ENCODE results near the gene GLRX5.
A peak's percentile ranks its signal among the peaks of the same experiment; 100 is the strongest.

The GLRX5 gene

DNA sequence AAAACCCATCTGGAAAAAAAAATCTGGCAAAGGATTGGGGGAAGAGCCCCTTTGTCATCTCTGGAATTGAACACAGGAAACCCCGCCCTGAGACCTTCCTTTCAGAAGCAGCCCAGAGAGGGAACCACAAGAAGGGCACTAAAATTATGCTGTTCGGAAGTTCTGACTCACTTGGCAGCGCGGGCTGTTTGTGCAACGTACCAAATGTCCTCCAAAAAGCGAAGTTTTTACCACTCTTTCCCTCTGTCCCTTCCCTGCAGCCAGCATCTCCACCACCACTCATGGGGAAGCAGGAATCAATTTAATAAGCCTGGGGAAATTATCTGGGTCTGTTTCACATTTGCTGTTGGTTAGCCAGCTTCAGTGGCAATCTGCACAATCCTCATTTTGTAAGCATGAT is 15.2 kb upstream of the GLRX5 start:
- DNase-seq: no peak

DNA sequence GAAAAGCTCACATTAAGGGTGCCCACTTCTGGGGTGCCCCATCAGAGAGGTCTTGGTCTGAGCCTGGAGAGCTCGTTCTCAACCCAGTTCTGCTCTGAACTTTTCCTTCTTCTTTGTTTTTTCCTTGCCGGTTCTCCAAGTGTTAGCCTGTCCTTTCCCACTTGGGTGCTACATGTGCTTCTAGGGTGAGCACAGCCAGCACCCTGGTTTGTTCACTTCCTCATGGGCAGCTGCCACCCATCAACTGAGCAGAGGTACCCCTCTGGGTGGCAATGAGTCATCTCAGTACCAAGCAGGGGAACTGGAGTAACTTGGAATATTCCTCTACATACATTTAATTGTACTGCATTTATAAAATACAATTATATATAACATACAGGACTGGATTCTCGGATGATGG is 14.5 kb upstream of the GLRX5 start:
- no peak for DNase-seq

DNA sequence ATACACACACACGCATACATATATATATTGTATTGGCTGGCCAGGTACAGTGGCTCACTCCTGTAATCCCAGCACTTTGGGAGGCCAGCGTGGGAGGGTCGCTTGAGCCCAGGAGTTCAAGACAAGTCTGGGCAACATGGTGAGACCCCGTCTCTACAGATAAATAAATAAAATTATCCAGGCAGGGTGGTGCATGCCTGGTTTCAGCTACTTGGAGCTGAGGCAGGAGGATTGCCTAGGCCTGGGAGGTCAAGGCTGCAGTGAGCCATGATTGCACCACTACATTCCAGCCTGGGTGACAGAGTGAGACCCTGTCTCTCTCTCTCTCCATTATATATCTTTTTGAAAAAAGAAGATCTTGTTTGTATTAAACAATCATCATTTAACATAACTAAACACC is 13.8 kb upstream of the GLRX5 start:
- no peak for DNase-seq

DNA sequence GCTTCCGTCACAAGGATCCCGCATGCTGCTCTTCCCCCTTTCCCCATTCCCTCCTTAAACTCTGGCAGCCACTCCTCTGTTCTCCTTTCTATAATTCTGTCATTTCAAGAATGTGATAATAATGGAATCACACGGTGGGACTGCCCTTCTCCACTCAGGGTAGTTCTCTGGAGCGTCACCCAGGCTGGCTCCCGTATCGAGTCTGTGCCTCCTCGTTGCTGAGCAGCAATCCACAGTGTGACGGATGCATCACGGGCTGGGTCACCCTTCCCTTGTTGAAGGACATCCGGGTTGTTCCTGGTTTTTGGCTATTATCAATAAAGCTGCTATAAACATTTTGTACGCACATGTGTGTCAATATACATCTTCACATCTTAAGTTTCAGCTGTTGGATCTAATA is 12.7 kb upstream of the GLRX5 start:
- DNase-seq: no peak

GRCh38 chr14:95522556-95522955 is 12.3 kb upstream of the GLRX5 start:
- DNase-seq: no peak

GRCh38 chr14:95523051-95523814 is 11.6 kb upstream of the GLRX5 start:
- DNase-seq: no peak

DNA sequence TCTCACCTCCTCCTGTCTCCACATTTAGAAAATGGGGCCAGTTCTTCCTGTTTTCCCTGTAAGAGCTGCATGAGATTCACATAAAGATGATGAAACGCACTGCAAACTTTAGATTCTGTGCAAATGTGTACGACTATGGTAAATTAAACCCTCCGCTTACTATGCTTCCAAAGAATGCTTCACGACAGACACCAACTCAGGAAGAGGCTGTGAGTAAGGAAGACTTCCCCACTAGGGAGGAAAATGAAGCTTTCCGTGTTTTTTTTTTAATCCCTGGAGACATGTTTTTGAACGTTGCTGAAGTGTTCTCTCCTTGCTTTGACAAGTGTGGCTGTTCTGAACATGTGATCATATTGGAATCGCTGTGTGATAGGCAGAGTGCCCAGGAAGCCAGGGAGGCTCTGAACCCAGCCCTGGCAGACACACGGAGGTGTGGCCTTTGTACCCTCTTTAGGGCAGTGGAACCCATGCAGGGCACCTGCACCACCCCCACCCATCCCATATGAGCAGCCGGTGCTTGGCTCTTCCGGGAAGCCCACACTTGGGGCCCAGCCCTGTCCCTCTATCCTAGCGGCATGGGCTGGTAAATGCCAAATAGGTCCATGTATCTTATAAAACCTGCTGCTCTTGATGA is 10.9 kb upstream of the GLRX5 start:
- no peak for DNase-seq

- no peak for DNase-seq
These were observed 9.9 kb upstream of the GLRX5 start for GRCh38 chr14:95524706-95525512.

DNA sequence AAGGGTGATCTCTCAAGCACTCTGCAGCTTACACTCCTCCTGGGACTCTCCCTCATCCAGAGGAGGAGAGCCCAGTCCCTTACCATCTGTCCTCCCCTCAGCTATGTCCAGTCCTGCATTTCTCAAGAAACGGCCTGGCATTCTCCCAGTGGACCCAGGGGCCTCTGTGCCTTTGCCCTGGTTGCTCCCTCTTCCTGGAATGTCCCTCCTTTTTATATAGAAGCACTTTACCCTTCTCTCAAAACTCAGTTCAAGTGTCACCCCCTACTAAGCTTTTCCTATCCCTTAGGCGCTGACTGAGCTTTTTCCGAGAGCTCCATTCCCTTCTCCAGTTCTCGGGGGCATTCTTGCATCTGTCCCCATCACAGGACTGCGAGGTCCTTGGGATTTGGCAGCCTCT is 8.9 kb upstream of the GLRX5 start:
- DNase-seq: no peak

DNA sequence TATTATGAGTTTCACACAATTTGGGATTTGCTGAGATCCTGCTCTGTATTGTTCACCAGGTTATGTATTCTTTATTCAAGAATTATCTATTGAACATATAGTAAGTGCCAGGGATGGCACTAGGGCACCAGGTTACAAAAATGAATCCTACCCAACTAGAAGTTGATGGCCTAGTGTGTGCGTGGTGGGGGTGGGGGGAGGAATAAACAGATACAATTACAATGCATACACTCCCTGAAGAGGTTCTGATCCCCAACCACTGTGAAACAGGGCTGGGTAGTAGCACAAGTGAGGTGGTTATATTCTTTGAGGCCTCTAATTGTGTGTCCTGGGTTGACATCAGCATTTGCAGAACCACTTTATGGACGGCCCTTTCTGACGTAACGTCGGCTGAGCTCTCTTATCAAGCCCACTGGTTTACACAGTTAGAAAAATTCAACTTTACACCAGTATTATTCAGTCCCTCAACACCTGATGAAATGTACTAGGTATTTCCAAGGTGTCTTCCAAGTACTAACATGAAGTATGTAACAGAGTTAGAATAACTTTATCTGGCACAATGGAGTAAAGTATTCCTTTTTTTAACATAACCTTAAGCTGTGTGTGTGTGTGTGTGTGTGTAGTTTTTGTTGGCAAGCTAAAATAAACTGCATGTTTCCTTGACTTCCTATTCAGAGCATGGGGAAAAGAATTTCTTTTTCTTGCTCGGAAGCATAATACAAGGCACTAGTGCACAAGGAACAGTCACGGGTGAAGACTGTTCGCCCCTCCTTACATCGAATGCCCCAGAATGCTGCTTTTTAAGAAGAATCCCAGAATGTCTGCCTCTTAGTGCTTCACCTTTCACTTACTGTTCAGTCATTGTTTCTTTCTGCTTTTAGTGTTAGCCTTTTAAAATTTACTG is 8.1 kb upstream of the GLRX5 start:
- no peak for DNase-seq

- DNase-seq: no peak
These were observed 7.4 kb upstream of the GLRX5 start for GRCh38 chr14:95527387-95528002.

- DNase-seq: no peak
These were observed 5.6 kb upstream of the GLRX5 start for GRCh38 chr14:95529216-95529615.

GRCh38 chr14:95530473-95531276 is 4.2 kb upstream of the GLRX5 start:
- DNase-seq: no peak

DNA sequence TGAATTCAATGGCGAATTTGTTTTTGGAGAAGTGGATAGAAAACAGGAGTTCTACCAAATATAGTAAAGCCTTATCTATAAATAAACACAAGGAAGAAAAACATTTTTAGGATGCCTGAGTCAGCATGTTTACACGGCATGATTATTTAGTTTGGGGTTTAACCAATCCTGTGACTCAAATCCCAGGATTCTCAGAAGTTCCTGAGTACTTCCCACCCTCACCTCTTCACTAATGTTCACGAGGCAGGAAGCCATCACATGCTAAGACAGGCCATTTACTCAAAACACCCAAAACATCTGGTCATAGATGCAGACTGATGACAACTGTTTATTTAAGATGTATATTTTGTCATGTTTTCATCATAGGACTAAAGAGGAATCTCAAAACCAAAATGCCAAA is 3.4 kb upstream of the GLRX5 start:
- DNase-seq: no peak

GRCh38 chr14:95531969-95532368 is 2.9 kb upstream of the GLRX5 start:
- no peak for DNase-seq

- peak; percentile 77 for DNase-seq
These were observed 1.4 kb upstream of the GLRX5 start for GRCh38 chr14:95533391-95533821.

DNA sequence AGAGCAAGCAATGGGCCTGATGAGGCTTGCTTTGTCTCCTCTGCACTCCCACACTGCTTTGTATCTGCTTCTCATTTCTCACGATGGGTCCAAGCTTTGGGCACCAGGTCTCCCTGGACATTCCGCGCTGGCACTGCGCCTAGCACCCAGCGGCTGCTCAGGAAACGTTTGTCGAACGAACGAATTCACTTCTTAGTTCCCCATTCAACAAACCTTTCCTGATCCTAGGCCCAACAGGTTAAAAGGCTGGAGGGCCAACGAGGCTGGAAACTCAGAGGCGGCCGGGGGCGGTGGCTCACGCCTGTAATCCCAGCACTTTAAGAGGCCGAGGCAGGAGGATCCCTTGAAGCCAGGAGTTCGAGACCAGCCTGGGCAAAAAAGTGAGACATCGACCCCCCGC is 1.0 kb upstream of the GLRX5 start:
- no peak for DNase-seq

DNA sequence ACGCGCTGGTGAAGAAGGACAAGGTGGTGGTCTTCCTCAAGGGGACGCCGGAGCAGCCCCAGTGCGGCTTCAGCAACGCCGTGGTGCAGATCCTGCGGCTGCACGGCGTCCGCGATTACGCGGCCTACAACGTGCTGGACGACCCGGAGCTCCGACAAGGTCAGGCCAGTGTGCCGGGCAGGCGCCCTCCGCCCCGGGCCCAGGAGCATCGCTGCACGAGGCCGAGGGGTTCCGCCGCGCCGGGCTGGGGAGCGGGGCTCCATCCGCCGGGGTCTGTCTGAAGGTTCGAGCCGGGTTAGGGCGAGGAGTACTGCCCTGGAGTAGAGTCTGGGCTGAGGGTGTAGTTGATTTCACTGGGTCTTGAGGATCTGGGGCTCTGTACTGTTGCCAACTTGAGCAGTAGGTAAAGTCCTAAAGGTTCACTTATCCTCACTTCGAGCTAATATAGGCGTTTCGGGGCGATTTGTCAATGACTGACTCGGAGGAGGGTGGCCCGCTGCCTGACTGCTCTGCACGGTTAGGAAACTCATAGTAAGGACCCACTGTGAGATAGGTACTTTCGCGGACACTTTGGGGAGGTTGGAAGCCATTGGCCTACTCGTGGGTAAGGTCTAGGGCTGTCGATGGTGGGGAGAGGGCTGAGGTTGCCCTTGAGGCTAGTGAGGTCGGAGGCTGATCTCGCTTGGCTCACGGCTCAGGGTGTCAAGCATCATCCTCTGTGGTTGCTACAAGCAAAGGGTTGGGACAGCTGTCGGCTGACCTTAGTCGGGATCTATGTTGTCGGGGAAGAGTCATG is 574 bp downstream of the GLRX5 start:
- DNase-seq: no peak

DNA sequence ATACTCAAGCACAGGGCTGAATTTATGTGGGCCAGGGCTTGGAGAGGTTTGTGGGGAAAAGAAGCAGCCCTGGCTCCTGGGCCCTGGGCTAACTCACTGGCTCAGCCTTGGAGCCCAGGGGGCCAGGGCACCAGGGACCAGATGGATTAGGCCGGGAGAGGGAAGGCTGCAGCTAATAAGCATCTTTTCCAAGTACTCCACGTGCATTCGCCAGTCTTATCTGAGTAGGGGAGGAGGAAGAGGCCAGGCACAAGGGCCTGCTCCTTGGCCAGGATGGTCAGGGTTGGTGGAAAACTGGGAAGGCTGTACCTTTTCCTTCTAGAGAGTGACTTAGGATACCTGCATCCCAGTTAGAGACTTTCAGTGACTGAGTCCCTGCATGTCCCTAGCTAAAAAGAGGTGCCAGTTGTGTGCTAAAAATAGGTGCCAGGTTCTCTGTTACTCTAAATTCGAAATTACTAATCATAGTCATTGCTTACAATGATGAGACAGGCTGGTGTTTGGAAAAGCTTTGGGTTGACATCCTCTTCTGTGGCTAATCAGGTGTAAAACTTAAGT is 1.3 kb downstream of the GLRX5 start:
- no peak for DNase-seq

- DNase-seq: peak; percentile 27
These were observed 1.8 kb downstream of the GLRX5 start for GRCh38 chr14:95536671-95537070.

All from NCI-H524 treated with DMSO at 0.1 percent for 48 hours (cell line).